Prostate gland (tissue), 1 donor: ENCODE data around the gene PARP14.

Source experiments
- POLR2A ChIP-seq: fragments of 450-650 bp; IDR thresholded peaks from one replicate; pipeline ENCODE4 v1.6.1; 2016; ENCODE audit warnings: antibody characterized with exemption, mild to moderate bottlenecking
- POLR2AphosphoS5 ChIP-seq: sonication (generic); formaldehyde crosslinking; IDR thresholded peaks from one replicate; pipeline ENCODE4 v1.6.1; 2017; ENCODE audit warnings: antibody characterized with exemption

DNA sequence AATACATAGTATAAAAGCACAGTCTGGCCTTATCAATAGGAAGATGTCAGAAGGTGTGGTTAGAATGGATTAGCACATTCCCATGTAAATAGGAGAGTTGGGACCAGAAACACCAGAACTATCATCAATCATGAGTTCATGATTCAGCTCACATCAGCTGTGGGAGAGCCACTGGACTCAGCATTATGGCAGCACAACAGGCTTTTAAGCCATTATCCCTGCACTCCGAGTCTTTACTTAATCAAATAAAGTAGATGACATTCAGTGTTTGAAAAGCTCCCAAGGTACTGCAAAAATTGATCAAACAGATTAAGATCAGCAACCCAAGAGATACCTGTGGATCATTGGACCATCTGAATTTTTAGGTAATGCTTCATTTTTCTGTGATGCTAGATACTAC, 24.7 kb downstream of the PARP14 start:
- TF ChIP-seq POLR2AphosphoS5 (no peak), POLR2A (no peak)
